DOHH2 (cell line): ENCODE data around the gene SLC6A8.
"Not testable (repeated sequence)": the region's sequence is repeated elsewhere in the genome, so short reads cannot be mapped to it uniquely, and the experiment has no call there.

ENCODE experiments used
- H3F3A ChIP-seq: fragments of 200-600 bp; sonication (generic), shearing (Covaris generic); 2 replicates; pipeline ENCODE4 v1.6.0; 2016; ENCODE audit warnings: antibody characterized with exemption, mild to moderate bottlenecking; ENCODE audit not compliant: control insufficient read depth, insufficient read depth
- H3K27ac ChIP-seq: fragments of 200-600 bp; sonication (generic); 2 replicates; pipeline ENCODE4 v1.5.1; 2014; ENCODE audit warnings: low read depth, mild to moderate bottlenecking, low read length, moderate library complexity
- H3K27me3 ChIP-seq: fragments of 200-600 bp; sonication (generic); 2 replicates; pipeline ENCODE4 v1.6.1; 2014; ENCODE audit warnings: mild to moderate bottlenecking, low read length, mixed read lengths; ENCODE audit not compliant: control insufficient read depth
- H3K36me3 ChIP-seq: fragments of 200-600 bp; sonication (generic); 2 replicates; pipeline ENCODE4 v1.6.1; 2014; ENCODE audit warnings: mild to moderate bottlenecking, low read length, moderate library complexity, mixed read lengths; ENCODE audit not compliant: control insufficient read depth
- H3K4me1 ChIP-seq: fragments of 200-600 bp; sonication (generic); 2 replicates; pipeline ENCODE4 v1.6.1; 2014; ENCODE audit warnings: mild to moderate bottlenecking, low read length, mixed read lengths; ENCODE audit not compliant: control insufficient read depth
- H3K4me2 ChIP-seq: fragments of 200-600 bp; sonication (generic); 2 replicates; pipeline ENCODE4 v1.6.0; 2014; ENCODE audit warnings: mild to moderate bottlenecking, low read length, moderate library complexity
- H3K4me3 ChIP-seq: fragments of 200-600 bp; sonication (generic); 2 replicates; pipeline ENCODE4 v1.5.1; 2014; ENCODE audit warnings: mild to moderate bottlenecking, low read length, mixed read lengths
- H3K79me2 ChIP-seq: fragments of 200-600 bp; sonication (generic); 2 replicates; pipeline ENCODE4 v1.6.1; 2014; ENCODE audit warnings: mild to moderate bottlenecking, low read length, mixed read lengths; ENCODE audit not compliant: control insufficient read depth
- H3K9me2 ChIP-seq: fragments of 200-600 bp; sonication (generic); replicated peaks from 2 replicates; pipeline ENCODE4 v1.6.1; 2014; ENCODE audit warnings: mild to moderate bottlenecking, low read length, mixed read lengths; ENCODE audit not compliant: control insufficient read depth
- H3K9me3 ChIP-seq: fragments of 200-600 bp; sonication (generic); 2 replicates; pipeline ENCODE4 v1.6.1; 2014; ENCODE audit warnings: antibody characterized with exemption, low read length, mixed read lengths; ENCODE audit not compliant: control insufficient read depth, insufficient read depth
- H4K20me1 ChIP-seq: fragments of 200-600 bp; sonication (generic); 2 replicates; pipeline ENCODE4 v1.6.0; 2014; ENCODE audit warnings: low read depth, mild to moderate bottlenecking, antibody characterized with exemption, low read length, moderate library complexity; ENCODE audit not compliant: control insufficient read depth, insufficient read depth
- CTCF ChIP-seq: fragments of 200-600 bp; sonication (generic); IDR thresholded peaks from one replicate; pipeline ENCODE4 v1.5.1; 2014; ENCODE audit warnings: antibody characterized with exemption, mild to moderate bottlenecking, low read depth, low read length; ENCODE audit not compliant: poor library complexity, severe bottlenecking
- EZH2phosphoT487 ChIP-seq: fragments of 200-600 bp; sonication (generic); IDR thresholded peaks from 2 replicates; pipeline ENCODE4 v1.6.1; 2017; ENCODE audit warnings: borderline replicate concordance, mild to moderate bottlenecking, antibody characterized with exemption, low read length, moderate library complexity, mixed read lengths

SLC6A8 gene

DNA sequence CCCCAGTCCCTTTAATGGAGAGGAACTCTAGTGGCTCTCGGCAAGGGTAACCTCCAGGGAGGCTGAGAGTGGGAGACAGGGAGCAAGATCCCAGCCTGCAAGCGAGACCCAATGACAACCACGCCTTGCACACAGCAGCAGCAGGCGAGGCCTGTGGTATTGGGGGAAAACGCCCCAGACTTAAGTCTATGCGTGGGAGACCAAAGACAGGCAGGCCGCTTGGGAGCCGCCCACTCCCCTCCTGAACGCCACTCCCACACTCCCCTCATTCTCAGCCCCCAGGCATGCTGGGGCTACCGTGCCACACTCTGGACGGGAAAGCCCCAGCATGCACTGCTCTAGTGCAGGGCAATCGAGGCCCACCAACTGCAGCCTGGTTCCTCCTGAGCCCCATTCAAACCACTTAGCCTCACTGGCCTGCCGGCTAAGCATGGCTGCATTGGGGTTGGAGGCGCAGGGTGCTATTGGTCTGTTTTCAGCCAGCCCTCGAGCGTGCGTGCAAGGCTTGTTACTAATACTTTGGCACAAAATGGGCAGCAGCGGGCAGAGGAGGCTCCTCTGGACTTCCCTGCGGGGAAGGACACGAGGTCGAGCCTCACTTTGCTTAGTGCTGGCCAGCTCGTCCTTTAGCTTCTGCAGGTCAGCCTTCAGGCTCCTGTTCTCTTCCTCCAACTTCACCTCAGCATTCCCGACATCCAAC lies 14.8 kb downstream of the SLC6A8 start:
- no peaks in the 10 kb centered on the region for H3F3A ChIP-seq
- H3K4me3 ChIP-seq = no peak overlapping the region
- no peaks in the 10 kb centered on the region for H3K4me1 ChIP-seq
- H3K36me3 ChIP-seq = no peaks in the 10 kb centered on the region
- H3K27ac ChIP-seq = no peak overlapping the region
- TF ChIP-seq EZH2phosphoT487 = no peak
- TF ChIP-seq CTCF = no peak
- no peaks in the 10 kb centered on the region for H3K9me2 ChIP-seq
- no peaks in the 10 kb centered on the region for H3K79me2 ChIP-seq
- H4K20me1 ChIP-seq = no peaks in the 10 kb centered on the region
- H3K27me3 ChIP-seq = no peaks in the 10 kb centered on the region
- no peaks in the 10 kb centered on the region for H3K9me3 ChIP-seq
- H3K4me2 ChIP-seq = no peak overlapping the region

- no peaks in the 10 kb centered on the region for H3K9me2 ChIP-seq
- no peak overlapping the region for H3K4me3 ChIP-seq
- H3K4me2 ChIP-seq = no peak overlapping the region
- H3K79me2 ChIP-seq = no peaks in the 10 kb centered on the region
- no peaks in the 10 kb centered on the region for H4K20me1 ChIP-seq
- no peaks in the 10 kb centered on the region for H3F3A ChIP-seq
- TF ChIP-seq CTCF = no peak
- TF ChIP-seq EZH2phosphoT487 = no peak
- no peaks in the 10 kb centered on the region; the same call in 1 of the 2 replicates for H3K36me3 ChIP-seq
- no peaks in the 10 kb centered on the region for H3K4me1 ChIP-seq
- H3K27me3 ChIP-seq = no peaks in the 10 kb centered on the region
- H3K27ac ChIP-seq = no peak overlapping the region
- H3K9me3 ChIP-seq = no peaks in the 10 kb centered on the region
Observed at GRCh38 chrX:153703036-153703370, 15.3 kb downstream of the SLC6A8 start.

- Histone ChIP-seq H3F3A (no peaks in the 10 kb centered on the region), H3K4me2 (no peak overlapping the region), H3K9me3 (no peaks in the 10 kb centered on the region), H3K9me2 (no peaks in the 10 kb centered on the region), H3K79me2 (no peaks in the 10 kb centered on the region), H3K27ac (no peak overlapping the region), H3K4me1 (no peaks in the 10 kb centered on the region), H3K36me3 (no peaks in the 10 kb centered on the region; the same call in 1 of the 2 replicates), H4K20me1 (no peaks in the 10 kb centered on the region), H3K4me3 (no peak overlapping the region), H3K27me3 (no peaks in the 10 kb centered on the region)
- no peak for TF ChIP-seq CTCF
- TF ChIP-seq EZH2phosphoT487 = no peak
Observed at GRCh38 chrX:153704021-153704526, 16.3 kb downstream of the SLC6A8 start.

- H3K79me2 ChIP-seq, H3K4me1 ChIP-seq, H3K27me3 ChIP-seq, H3F3A ChIP-seq, H3K4me3 ChIP-seq, H3K36me3 ChIP-seq, H4K20me1 ChIP-seq, H3K9me2 ChIP-seq, H3K27ac ChIP-seq, H3K4me2 ChIP-seq, H3K9me3 ChIP-seq: not testable (repeated sequence)
Observed at GRCh38 chrX:153704631-153705402, 17.1 kb downstream of the SLC6A8 start.

GRCh38 chrX:153705403-153706060 lies 17.8 kb downstream of the SLC6A8 start:
- H3K4me1 ChIP-seq, H3K79me2 ChIP-seq, H3K27me3 ChIP-seq, H3K9me2 ChIP-seq, H3K4me2 ChIP-seq, H3K4me3 ChIP-seq, H3K9me3 ChIP-seq, H3K36me3 ChIP-seq, H4K20me1 ChIP-seq, H3K27ac ChIP-seq, H3F3A ChIP-seq: not testable (repeated sequence)
